8988T (cell line): ENCODE measurements around the gene PRAF2.

Source experiments
- DNase-seq: peaks from one replicate; pipeline ENCODE4 v3.0.0; 2011

The PRAF2 gene

GRCh38 chrX:49041744-49042580 lies 31.8 kb downstream of the PRAF2 start:
- DNase-seq = no peak

- no peak for DNase-seq
Observed at GRCh38 chrX:49040376-49040955, 33.3 kb downstream of the PRAF2 start.

- peak; percentile 80 for DNase-seq
Observed at GRCh38 chrX:49039598-49040375, 34.0 kb downstream of the PRAF2 start.

GRCh38 chrX:49037883-49038475 lies 35.8 kb downstream of the PRAF2 start:
- DNase-seq = no peak

GRCh38 chrX:49030283-49030682 lies 43.5 kb downstream of the PRAF2 start:
- no peak for DNase-seq

GRCh38 chrX:49029876-49030275 lies 43.9 kb downstream of the PRAF2 start:
- DNase-seq = no peak
